HG02678 (cell line): ENCODE measurements around the gene EPB41.
"Not testable (repeated sequence)": the region's sequence is repeated elsewhere in the genome, so short reads cannot be mapped to it uniquely, and the experiment has no call there.

Experiments
- ATAC-seq: cut with Tn5 transposase; IDR thresholded peaks from one replicate; pipeline ENCODE4 v1.9.1; 2021; ENCODE audit warnings: mild to moderate bottlenecking, moderate library complexity; ENCODE audit not compliant: unreplicated experiment

EPB41 gene

DNA sequence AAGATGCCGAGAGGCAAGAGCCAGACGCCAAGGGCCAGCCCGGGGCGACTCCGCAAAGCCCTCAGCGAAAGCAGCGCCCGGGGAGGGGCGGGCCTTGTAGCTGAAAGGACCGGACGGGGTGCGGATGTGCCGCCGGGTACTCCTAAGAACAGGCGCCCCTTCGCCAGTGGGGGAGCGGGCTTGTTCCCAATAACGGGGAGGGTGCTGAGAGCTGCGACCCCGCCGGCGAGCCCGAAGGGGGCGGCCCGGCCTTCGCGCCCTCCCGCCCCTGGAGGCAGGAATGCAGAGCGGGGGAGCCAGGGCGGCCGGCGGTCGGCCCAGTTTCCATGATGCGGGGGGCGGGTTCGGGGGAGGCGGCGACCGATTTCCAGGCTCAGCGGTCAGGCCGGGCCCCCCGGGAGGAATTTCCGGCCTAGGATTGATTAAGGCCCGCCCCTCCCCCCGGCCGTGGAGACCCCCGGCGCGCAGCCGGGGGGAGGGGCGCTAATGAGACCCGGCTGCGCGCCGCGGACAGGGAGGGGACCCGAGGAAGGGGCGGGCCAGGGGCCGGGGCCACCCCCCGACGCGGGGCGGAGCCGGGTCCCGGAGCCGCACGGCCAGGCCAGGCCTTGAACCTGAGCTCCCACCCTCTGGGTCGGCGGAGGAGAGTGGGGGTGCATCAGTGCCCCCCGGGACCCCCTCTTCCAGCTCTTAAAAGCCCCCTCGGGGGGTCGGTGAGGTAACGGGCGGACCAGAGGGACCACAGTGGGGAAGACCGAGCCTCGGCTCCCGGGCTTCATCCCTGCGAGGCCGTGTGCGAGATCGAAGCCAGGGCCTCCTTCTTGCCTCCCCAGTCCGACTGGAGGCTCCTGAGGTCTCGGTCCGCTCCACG lies 210.2 kb downstream of the EPB41 start:
- ATAC-seq, result no peak

DNA sequence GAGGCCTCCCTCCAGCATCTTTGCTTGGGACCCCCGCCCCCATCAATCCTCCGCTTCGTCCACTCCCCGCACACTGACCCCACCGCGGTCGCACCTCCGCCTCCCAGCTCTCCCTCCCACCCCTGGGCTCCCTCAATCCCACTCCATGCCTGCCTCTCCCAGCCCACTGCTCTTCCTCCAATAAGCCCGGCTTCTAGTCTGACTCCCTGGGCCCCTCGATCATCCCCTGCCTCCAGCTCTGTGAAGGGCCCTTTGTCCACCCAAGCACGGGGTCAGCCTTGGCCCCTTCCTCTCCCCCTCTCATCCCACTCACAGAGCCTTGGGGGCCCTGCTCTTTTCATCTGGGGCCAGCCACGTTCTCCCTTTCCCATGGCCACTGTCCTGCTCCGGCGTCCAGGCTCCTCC lies 210.9 kb downstream of the EPB41 start:
- no peak for ATAC-seq

DNA sequence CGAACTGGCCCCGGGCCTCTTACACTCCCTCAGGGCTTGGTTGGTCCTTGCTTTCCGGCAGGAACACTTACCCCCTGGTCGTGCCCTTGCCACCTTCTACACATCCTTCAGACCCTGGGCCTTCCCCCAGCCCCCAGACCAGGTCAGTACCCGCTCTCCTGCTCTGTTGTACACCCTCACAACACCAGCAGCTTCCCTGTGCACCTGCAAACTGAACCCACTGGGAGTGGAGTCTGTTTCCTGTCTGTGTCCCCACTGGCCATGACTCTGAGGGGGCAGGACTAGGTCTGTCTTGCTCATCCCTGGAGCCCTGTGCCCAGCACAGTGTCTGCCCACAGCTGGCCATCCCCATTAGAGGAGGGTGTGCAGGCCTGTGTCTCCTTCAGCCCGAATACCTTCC lies 211.4 kb downstream of the EPB41 start:
- no peak for ATAC-seq

DNA sequence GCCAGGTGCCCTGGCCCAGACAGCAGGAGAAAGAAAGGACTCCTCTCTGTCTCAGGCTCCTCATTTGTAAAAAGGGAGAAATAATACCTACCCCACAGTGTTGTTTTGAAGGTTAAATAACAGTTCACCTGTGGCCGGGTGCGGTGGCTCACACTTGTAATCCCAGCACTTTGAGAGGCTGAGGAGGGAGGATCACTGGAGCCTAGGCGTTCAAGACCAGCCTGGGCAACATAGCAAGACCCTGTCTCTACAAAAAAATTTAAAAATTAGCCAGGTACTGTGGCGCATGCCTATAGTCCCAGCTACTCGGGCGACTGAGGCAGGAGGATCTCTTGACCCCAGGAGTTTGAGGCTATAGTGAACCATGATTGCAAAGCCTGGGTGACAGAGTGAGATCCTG lies 211.8 kb downstream of the EPB41 start:
- ATAC-seq, result no peak

DNA sequence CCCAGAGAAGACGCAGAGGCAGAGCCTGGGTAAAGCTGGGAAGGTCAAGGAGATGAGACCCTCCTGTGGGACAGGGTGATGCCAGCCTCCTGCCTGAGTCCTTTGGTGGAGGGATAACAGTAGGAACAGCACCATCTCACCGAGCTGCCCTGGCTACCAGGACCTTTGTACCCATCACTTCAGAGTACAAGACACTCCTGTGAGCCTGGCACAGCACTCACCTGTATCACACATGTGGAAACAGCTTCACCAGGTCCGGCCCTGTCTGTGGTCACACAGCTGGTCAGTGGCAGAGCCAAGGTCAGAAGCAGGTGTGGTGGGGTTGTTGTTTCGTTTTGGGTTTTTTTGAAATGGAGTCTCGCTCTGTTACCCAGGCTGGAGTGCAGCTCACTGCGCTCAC lies 214.4 kb downstream of the EPB41 start:
- no peak for ATAC-seq

DNA sequence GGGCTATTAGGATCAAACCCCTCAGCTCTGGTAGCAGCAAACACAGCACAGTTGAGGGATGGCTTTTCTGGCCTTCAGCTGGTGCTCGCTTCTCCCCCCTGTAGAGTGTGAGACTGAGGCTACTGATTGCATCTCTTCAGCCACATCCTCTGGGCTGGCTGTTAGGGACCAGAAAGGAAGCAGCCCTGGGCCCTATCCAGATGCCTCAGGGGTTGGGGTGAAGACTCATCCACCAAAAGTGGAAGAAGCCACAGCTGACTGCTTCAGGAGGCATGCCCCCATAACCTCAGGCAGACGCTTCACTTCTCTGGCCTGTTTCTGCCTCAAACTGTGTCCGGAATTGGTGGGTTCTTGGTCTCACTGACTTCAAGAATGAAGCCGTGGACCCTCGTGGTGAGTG lies 215.5 kb downstream of the EPB41 start:
- no peak for ATAC-seq

DNA sequence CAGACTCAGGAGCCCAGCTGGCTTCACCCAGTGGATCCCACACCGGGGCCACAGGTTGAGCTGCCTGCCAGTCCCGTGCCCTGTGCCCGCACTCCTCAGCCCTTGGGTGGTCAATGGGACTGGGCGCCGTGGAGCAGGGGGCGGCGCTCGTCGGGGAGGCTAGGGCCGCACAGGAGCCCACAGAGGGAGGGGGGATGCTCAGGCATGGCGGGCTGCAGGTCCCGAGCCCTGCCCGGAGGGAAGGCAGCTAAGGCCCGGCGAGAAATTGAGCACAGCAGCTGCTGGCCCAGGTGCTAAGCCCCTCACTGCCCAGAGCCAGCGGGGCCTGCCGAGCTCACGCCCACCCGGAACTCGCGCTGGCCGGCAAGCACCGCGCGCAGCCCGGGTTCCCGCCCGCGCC lies 216.7 kb downstream of the EPB41 start:
- ATAC-seq, result not testable (repeated sequence)

DNA sequence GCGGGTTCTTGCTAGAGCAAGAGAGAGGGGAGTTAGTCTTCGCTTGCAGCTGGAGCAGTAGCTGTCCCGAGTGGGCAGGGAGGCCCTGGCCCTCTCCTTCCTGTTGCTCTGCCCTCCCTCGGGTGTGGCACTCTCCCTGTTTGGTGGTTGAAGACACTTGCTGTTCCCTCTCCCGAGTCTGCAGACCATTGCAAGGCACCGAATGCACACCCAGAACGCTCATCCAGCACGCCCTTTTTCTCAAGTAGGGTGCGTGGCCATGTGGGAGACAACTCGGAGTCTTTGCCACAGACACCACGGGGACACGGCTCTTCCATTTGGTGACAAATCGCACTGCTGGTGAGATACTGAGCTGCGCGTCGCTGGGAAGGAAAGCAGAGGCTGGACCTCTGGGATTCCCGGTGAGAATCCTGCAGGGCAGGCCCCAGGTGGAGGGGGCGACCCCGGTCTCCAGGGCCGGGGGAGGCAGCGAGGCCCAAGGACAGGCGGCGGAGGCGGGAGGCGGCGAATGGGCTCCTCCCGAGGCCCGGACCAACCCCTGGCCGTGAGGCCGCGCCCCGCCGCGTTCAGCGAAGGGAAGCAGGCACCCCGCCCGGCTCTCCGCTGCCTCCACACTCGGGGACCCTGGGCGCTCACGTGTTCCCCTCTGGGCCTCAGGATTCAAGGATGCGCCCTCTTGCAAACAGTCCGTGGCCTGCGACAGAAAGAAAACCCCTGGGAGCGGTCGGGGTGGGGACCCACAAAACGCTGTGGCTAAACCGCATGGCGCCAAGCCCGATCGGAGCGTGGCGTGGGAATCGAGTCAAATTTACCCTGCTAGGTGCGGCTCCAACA lies 219.7 kb downstream of the EPB41 start:
- no peak for ATAC-seq

DNA sequence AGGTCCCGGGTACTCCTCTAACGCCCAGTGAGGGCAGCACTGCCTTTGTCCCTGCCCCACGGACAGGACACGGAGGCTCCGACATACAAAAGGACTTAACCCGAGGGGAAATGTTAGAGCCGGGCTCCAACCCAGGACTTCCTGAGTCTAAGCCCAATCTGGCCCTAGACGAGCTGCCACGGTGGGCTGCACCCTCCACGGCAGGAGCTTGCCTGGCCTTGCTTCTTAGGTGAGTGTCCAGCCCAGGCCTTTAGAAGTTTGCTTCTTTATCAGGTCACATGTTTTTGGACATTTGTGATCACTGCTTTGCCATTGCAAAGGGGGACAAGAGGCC lies 220.3 kb downstream of the EPB41 start:
- no peak for ATAC-seq

DNA sequence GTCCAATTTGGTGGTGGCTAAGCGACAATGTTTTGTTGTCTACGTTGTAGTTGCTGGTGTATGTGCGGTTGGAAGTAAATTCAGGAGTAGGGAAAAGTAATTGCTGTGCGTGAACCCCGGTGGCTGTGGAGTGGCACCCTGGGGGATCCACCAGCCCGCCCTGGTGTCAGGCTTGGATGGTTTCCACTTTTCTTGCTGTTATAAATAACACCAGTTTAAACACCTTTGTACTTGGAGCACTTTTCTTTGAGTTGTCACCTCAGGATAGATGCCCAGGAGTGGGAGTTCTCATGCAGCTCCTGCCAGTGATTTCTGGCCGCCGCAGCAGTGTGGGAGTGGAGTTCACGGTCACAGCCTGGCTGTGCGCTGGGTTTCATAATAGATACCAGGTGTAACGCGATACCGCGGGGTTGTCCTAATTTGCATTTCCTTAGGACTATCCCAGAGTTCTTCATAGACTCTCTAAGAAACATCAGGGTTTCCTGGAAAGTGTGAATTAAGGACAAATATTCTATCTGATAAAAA lies 222.1 kb downstream of the EPB41 start:
- ATAC-seq, result no peak

DNA sequence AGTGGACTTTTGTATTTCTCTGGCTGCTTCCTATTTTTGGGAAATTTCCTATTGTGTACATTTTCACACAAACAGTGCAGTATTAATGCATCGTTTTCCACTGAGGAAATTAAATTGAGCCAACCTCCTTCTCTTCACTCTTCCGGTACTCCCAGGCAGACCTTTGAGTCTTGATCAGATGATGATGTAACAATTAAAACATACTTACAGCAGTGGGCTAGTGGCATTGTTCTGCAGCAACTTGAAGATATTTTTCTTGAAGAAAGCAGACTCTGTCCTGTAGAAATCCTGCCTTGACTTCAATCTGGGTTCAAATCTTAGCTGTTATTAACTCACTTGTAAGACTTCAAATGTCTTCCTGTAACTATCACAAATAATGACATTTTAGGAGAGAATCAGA lies 228.3 kb downstream of the EPB41 start:
- no peak for ATAC-seq

DNA sequence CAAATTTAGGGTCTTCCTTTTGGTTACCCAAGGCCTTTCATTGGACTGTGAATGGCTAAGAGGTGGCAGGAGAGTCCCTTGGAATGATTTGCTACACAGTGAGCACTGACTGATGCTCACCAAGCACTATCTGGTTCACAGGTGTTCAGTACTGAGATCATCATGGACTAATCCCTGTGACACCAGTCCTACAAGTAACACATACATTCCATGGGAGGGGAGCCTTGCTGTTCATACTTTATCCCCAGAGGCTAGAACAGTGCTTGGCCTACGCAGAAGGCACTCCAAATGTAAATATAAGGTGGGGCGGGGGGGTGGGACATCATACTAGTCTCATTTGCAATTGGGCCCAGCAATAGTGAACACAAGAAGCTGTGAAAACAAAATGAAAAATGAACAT lies 229.8 kb downstream of the EPB41 start:
- ATAC-seq, result no peak

DNA sequence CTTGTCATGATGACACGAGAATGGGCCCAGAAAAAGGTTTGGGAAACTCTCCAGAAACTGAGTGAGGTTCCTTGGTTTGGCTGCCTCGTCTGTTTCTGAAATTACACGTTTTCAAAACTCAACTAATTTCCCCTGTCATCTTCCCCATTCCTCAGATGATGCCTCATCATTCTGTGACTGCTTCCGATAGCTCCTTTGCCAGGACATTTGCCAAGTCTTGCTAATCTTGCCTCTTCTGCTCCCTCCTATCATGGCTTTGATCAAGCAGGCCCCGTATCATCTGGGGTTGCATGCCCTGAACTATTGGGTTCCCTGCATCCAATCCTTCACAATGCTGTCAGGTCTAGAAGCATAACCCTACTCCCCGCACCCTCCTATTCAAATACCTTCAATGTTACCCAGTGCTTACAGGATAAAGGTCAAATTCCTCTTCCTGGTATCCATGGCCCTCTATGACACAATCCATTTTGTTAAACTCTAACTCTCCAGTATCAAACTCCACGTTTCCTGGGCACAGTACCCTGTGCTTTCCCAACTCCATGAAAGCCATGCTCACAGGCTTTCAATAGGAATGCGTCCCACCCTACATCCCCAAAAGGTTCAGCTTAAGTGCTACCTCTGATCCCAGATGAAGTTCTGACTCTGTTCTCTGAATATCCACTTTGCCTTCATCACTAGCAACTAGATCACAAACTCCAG lies 231.5 kb downstream of the EPB41 start:
- no peak for ATAC-seq

DNA sequence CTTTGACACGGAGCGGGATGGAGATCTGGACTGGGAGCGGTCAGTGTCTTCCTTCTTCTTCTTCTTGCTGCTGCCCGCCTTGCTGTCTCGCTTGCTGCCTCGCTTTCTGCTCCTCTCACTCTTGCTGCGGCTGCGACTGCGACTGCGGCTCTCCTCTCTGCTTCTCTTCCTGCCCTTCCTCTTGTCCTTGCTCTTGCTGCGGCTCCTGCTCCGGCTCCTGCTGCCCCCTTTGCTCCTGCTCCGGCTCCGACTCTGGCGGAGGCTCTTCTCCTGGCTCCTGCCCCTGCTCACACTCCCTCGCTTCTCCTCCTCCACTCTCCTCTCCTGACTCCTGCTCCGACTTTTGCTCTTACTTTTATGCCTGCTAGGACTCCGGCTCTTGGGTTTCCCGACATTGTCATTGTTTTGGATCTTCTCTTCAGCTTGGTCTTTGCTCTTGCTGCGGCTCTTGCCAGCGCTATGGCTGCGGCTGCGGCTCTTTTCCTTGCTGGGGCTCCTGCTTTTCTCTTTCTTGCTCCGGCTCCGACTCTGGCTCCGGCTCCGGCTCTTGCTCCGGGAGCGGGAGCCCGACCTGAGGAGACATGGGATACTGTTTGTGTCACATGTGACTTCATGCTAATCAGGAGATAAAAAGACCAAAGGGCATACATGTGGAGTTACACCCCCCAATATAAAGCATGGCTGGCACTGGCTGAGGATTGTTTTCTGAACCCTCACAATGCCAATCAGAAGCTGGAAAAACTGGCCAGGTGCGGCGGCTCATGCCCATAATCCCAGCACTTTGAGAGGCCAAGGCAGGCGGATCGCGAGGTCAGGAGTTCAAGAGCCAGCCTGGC lies 234.5 kb downstream of the EPB41 start:
- ATAC-seq, result no peak

DNA sequence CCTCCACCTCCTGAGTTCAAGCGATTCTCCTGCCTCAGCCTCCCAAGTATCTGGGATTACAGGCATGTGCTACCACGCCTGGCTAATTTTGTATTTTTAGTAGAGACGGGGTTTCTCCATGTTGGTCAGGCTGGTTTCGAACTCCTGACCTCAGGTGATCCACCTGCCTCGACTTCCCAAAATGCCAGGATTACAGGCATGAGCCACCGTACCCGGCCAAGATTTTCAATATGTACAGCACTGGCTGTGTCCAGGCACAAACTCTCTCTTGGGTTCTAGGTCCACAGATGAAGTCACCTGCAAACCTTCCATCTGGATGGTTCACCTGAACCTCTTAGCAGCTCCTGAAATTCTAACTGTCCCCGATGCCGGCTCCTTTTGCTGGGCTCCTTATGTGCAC lies 236.0 kb downstream of the EPB41 start:
- not testable (repeated sequence) for ATAC-seq

DNA sequence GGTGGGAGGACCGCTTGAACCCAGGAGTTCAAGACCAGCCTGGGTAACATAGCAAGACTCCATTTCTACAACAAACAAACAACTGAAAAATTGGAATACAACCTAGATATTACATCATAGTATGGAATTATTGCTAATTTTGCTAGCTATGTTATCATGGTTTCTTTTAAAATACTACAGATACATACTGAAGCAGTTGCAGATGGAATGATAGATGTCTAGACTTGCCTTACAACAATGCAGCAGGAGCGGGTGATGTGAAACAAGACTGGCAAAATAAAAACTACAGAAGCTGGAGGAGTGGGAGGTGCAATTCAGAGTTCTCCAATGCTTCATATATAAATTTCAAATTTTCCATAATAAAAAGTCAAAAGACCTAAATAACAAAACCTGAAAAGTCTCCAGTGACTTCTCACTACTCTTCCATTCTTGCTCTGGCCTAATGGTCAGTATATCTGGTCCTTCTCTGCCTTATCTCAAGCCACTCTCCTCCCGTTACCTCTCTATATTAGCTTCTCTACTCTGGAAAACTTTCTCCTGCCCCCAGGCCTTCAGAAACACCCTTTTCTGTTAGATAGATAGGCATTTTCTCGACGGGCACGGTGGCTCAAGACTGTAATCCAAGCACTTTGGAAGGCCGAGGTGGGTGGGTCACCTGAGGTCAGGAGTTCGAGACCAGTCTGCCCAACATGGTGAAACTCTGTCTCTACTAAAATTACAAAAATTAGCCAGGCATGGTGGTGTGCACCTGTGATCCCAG lies 237.9 kb downstream of the EPB41 start:
- no peak for ATAC-seq

DNA sequence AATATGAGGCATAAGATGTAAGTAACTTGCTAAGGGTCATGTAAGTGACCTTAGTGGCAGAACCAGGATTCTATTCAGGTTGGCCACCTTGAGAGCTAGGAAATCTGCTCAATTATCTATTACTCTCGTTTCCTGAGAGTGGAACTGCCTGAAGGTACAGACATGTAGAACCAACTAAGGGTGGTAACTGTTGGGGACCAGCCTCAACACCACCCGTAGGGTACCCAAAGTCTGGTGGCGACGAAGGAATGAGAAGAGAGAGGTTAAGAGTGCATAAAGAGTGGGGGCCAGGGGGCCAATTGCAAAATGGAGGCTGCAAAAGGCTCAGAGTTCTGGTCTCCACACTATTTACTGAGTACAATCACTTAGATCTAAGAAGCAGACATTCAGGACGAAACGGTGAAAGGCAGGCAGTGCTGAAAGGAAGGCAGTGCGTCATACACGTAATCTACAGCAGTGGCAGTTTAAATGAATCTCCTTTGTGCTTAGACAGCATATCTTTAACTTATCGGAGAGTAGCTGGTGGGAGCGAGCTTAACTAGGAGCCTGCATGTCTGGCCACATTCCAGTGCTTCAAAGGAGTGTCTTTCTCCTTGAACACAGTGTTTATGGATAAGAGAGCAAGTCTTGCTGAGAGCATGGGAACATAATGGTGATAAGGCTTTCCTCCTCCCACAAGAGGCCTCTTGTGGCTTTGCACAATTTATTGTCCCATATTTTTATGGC lies 242.3 kb downstream of the EPB41 start:
- no peak for ATAC-seq

DNA sequence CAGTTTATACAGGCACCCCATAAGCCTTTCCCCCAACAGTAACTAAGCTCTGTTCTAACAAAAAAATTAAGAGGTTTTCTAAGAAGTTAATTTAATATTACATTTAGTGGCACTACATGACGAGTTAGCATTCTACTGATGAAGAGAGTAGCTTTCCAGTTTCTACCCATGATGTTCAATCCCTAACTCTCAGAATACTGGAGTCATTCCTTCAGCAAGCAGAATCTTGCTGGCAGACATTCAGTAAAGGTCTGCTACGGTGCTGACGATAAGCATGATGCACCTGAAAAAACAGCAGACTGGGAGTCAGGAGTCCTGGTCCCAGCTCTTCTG lies 242.9 kb downstream of the EPB41 start:
- no peak for ATAC-seq

DNA sequence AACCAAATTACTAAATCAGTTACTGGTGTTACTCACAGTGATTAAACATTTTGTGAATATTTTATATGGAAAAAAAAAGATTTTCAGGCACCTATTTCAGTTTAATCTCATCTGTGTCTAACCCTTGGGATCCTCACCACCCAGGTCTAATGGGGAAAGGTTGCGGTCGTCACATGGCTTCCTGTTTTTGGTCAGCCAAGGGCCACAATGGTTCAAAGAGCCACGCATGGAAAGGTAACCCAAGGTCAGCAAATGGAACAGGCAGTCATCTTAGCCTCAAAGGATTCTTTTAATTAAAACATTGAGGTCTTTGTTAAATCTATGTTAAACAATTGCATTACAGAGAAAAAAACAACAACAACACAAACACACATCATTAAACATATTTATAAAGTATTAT lies 245.4 kb downstream of the EPB41 start:
- no peak for ATAC-seq
